Islet of Langerhans (tissue), 1 donor: ENCODE measurements around the gene RANBP1.

Source experiments
- FAIRE-seq: peaks from one replicate; lab custom pipeline; 2011; peaks lifted over from hg19 to GRCh38; lab: Jason Lieb, UNC

RANBP1 gene

GRCh38 chr22:20089226-20089976 lies 26.5 kb upstream of the RANBP1 start:
- no peak for FAIRE-seq

DNA sequence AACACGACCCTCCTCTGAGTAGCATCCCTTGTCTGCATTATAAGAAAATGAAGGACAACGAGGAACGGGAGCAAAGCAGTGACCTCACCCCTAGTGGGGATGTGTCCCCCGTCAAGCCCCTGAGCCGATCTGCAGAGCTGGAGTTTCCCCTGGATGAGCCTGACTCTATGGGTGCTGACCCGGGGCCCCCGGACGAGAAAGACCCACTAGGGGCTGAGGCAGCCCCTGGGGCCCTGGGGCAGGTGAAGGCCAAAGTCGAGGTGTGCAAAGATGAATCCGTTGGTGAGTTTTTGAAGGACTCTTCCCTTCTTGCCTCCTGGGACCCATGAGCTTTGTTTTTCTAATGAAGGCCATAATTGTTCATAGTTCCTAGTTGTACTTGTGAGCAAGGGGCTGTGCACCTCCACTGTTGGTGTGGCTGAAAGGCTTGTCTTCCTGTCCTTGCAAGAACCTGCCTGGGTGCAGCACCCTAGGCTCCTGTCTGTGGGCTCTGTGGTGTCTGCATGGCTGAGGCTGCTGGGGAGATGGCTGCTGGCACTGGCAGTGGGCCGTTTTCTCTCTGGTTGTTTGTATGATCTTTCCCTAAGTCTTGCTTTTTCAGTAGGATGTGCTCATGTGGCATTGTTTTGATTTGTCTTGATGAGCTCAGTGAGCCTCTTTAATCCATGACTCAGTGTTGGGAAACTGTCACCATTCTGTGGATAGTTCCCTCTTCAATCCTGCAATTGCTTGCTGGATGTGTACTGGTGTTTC lies 25.8 kb upstream of the RANBP1 start:
- FAIRE-seq = no peak

GRCh38 chr22:20090730-20091240 lies 25.1 kb upstream of the RANBP1 start:
- FAIRE-seq = no peak

DNA sequence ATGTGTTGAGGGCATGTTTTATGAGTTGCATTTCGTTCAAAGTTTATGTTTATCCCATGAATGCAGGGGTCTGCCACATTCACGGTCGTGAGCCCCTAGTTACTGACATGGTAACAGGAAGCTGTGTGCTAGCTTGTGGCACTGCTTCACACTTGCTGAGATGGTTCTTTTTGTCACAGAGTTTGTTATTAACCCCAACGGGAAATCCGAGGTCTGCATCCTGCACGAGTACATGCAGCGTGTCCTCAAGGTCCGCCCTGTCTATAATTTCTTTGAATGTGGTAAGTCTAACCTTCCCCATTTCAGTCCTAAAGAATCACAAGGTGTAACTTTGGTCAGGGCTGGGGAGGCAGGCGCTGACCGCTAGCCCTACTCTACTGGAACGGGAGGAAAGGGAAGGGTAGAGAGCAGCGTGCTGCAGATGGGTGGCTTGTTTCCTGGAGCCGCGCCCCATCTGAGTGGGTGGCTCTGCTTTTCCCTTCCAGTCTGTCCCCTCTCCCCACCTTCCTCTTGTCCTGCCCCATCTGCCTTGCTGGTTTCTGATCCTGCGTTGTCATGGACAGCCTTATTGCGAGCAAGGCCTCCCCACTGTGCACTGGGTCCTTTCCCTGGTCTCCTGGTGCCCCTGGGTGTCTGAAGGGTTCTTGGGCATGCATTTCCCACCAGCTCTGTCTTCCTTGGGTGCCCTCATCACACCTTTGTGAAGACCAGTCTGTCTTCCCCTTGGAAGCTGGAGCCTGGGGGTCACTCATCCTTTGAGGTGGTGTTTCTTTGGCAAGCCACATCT lies 24.0 kb upstream of the RANBP1 start:
- no peak for FAIRE-seq

- FAIRE-seq = no peak
These were observed 23.4 kb upstream of the RANBP1 start for GRCh38 chr22:20092477-20092854.

DNA sequence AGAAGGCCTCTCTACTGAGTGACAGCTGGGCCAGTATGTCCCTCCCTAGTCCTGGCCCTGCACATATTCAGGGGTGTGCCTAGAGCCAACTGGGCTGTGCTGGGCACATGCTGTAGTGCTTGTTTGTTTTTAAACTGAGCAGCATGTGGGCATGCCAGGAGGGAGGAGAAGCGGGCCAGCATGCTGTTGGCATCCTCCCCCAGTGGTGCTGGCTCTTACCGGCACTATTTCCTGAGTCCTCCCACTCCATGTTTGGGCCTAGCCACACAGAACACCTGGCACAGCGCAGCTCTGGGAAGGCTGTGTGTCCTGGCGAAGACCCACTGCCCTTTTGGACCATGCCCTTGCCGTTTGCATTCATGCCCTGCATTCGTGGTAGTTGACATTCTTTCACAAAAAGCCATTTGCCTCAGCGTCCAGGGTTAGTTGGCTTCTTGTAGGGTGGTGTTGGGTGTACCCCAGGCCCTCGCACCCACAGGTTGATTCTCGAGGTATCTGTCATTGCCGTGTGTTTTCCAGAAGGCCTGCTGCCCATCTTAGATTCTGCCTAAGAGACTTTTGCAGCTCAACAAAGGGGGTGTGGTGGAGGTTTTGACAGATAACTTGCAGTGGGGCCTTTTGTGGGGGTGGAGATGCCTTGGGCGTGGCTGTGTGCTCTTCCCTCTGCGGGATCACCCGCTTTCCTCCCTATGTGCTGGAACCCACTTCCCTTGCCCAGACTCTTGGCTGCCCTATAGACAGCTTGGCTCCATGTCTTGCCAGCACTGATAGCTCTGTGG lies 22.3 kb upstream of the RANBP1 start:
- no peak for FAIRE-seq

- no peak for FAIRE-seq
These were observed 21.6 kb upstream of the RANBP1 start for GRCh38 chr22:20094197-20094807.

- FAIRE-seq = no peak
These were observed 20.4 kb upstream of the RANBP1 start for GRCh38 chr22:20095521-20095920.

GRCh38 chr22:20096574-20097420 lies 19.1 kb upstream of the RANBP1 start:
- no peak for FAIRE-seq

GRCh38 chr22:20099099-20099711 lies 16.7 kb upstream of the RANBP1 start:
- no peak for FAIRE-seq

DNA sequence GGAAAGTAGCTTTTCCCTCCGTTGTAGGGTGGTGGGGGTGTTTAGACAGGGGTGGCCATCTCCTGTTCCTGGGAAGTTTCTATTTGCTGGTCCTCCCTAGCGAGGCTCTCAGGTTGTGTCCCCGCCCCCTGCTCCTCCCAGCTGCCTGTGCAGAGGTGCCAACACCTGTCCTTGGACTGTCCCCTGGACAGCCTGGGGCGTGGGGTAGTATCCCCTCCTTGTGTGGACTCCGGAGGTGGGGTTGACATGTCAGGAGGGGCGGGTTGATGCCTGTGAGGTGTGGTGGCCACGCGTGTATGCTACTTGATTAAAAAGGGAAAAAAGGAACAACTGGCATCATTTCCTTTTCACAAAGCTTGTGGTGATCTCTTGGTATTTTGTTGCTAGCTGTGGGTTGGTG lies 14.3 kb upstream of the RANBP1 start:
- no peak for FAIRE-seq

DNA sequence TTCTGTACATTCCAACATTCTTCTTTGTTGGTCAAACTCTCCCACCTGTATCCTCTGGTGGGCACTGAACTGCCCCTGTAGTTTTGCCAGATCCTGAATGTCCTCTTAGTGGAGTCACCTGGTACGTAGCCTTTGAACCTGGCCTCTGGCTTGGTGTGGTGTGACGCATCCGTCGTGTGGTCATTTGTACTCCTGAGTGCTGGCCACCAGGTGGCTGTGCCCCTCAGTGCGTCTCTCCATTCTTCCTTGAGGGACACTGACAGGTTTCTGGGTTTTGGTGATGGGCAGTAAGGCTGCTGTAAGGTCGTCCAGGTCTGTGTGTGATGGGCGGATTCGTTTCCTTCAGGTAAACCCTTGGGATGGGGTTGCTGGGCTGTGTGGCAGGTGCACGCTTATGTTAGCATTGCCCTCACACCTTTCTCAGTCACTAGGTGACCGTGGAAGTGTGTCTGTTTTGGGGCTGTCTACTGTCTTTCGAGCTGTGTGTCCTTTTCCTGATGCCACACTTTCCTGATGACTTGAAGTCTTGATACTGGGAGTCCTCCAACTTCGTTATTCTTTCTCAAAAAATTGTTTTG lies 13.6 kb upstream of the RANBP1 start:
- FAIRE-seq = no peak

- FAIRE-seq = no peak
These were observed 10.3 kb upstream of the RANBP1 start for GRCh38 chr22:20105456-20106204.

- FAIRE-seq = no peak
These were observed 9.6 kb upstream of the RANBP1 start for GRCh38 chr22:20106205-20106848.

GRCh38 chr22:20106849-20107237 lies 9.1 kb upstream of the RANBP1 start:
- FAIRE-seq = no peak

GRCh38 chr22:20107471-20107901 lies 8.4 kb upstream of the RANBP1 start:
- FAIRE-seq = no peak

- no peak for FAIRE-seq
These were observed 7.8 kb upstream of the RANBP1 start for GRCh38 chr22:20107951-20108756.
